PFSK-1 (cell line): ENCODE measurements around the gene ATP4A.

Experiments
- FOXP2 ChIP-seq: optimal IDR thresholded peaks from 2 replicates; pipeline ENCODE3; 2011; ENCODE audit warnings: borderline replicate concordance, control low read depth, inconsistent platforms; ENCODE audit not compliant: insufficient read depth; ENCODE audit errors: extremely low read length, extremely low read depth
- POLR2AphosphoS5 ChIP-seq: IDR thresholded peaks from 2 replicates; pipeline ENCODE4 v1.6.1; 2012; ENCODE audit warnings: low read depth, mild to moderate bottlenecking, control low read depth, low read length, moderate library complexity
- SIN3A ChIP-seq: IDR thresholded peaks from 2 replicates; pipeline ENCODE4 v1.6.1; 2012; ENCODE audit warnings: mild to moderate bottlenecking, low read length, moderate library complexity, borderline replicate concordance; ENCODE audit not compliant: insufficient read depth
- TAF1 ChIP-seq: IDR thresholded peaks from 2 replicates; pipeline ENCODE4 v1.6.1; 2012; ENCODE audit warnings: low read length, control low read depth, borderline replicate concordance; ENCODE audit not compliant: insufficient read depth
- TF ChIP-seq, protein P1 (sequence below), 2 experiments: IDR thresholded peaks; 2 replicates each; pipeline versions ENCODE4 v1.6.1 to v1.8.0; 2011 to 2012; ENCODE audit warnings: low read depth in 2 of 2, low read length in 2 of 2, control low read depth in 1 of 2, inconsistent platforms in 1 of 2, mild to moderate bottlenecking in 1 of 2, moderate library complexity in 1 of 2; ENCODE audit not compliant: insufficient read depth in 1 of 2

The ATP4A gene

GRCh38 chr19:35510626-35510964 is 52.9 kb downstream of the ATP4A start:
- no peak for TF ChIP-seq TAF1
- TF ChIP-seq, protein P1, sequence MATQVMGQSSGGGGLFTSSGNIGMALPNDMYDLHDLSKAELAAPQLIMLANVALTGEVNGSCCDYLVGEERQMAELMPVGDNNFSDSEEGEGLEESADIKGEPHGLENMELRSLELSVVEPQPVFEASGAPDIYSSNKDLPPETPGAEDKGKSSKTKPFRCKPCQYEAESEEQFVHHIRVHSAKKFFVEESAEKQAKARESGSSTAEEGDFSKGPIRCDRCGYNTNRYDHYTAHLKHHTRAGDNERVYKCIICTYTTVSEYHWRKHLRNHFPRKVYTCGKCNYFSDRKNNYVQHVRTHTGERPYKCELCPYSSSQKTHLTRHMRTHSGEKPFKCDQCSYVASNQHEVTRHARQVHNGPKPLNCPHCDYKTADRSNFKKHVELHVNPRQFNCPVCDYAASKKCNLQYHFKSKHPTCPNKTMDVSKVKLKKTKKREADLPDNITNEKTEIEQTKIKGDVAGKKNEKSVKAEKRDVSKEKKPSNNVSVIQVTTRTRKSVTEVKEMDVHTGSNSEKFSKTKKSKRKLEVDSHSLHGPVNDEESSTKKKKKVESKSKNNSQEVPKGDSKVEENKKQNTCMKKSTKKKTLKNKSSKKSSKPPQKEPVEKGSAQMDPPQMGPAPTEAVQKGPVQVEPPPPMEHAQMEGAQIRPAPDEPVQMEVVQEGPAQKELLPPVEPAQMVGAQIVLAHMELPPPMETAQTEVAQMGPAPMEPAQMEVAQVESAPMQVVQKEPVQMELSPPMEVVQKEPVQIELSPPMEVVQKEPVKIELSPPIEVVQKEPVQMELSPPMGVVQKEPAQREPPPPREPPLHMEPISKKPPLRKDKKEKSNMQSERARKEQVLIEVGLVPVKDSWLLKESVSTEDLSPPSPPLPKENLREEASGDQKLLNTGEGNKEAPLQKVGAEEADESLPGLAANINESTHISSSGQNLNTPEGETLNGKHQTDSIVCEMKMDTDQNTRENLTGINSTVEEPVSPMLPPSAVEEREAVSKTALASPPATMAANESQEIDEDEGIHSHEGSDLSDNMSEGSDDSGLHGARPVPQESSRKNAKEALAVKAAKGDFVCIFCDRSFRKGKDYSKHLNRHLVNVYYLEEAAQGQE (IDR thresholded peaks at IDR 0.05; ENCODE audit: insufficient read depth in 1 of 2, low read depth in 2 of 2, low read length in 2 of 2) = no peak
- no peak for TF ChIP-seq SIN3A
- no peak for TF ChIP-seq FOXP2
- no peak for TF ChIP-seq POLR2AphosphoS5

- TF ChIP-seq, protein P1 (IDR thresholded peaks at IDR 0.05; ENCODE audit: insufficient read depth in 1 of 2, low read depth in 2 of 2, low read length in 2 of 2) = no peak
- TF ChIP-seq TAF1 = no peak
- TF ChIP-seq SIN3A = no peak
- no peak for TF ChIP-seq POLR2AphosphoS5
- TF ChIP-seq FOXP2 = no peak
Observed at GRCh38 chr19:35509861-35510625, 53.4 kb downstream of the ATP4A start.

- no peak for TF ChIP-seq SIN3A
Observed at GRCh38 chr19:35509018-35509652, 54.3 kb downstream of the ATP4A start.

- TF ChIP-seq FOXP2 (no peak), SIN3A (no peak), POLR2AphosphoS5 (no peak), TAF1 (no peak)
- TF ChIP-seq, protein P1 (IDR thresholded peaks at IDR 0.05; ENCODE audit: insufficient read depth in 1 of 2, low read depth in 2 of 2, low read length in 2 of 2) = no peak
Observed at GRCh38 chr19:35508129-35508528, 55.3 kb downstream of the ATP4A start.

GRCh38 chr19:35507561-35507960 is 55.9 kb downstream of the ATP4A start:
- no peak for TF ChIP-seq FOXP2
- no peak for TF ChIP-seq POLR2AphosphoS5
- TF ChIP-seq TAF1 = no peak
- no peak for TF ChIP-seq SIN3A
- TF ChIP-seq, protein P1 (IDR thresholded peaks at IDR 0.05; ENCODE audit: insufficient read depth in 1 of 2, low read depth in 2 of 2, low read length in 2 of 2) = no peak
